Esophagus squamous epithelium (tissue), 4 donors: Measurements from ENCODE around the gene TEX44.

Source experiments
- POLR2A ChIP-seq, 4 donors: fragments of 450-650 bp; IDR thresholded peaks; one replicate each; pipeline ENCODE4 v1.6.1; 2017; ENCODE audit warnings: antibody characterized with exemption in 4 of 4, mild to moderate bottlenecking in 4 of 4, moderate library complexity in 3 of 4
- TF ChIP-seq, protein P1 (sequence below), 6 experiments: fragments of 450-650 bp in 4 of 6; fragments of 200-600 bp in 2 of 6; sonication (generic) in 2 of 6; IDR thresholded peaks; one replicate each; pipeline ENCODE4 v1.5.1; 2016 to 2019; ENCODE audit warnings: antibody characterized with exemption in 6 of 6, mild to moderate bottlenecking in 4 of 6, moderate library complexity in 4 of 6

DNA sequence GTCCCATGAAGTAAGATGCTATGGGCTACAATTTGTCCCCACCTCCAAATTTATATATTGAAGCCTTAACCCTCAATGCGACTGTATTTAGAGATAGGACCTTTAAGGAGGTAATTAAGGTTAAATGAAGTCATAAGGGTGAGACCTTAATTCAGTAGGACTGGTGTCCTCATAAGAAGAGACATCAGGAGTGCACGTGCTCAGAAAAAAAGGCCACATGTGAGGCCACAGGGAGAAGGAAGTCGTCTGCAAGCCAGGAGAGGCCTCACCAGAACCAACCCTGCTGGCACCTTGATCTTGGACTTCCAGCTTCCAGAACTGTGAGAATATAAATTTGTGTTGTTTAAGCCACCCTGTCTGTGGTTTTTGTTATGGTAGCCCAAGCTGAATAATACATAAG lies 25.5 kb upstream of the TEX44 start:
- TF ChIP-seq, protein P1, sequence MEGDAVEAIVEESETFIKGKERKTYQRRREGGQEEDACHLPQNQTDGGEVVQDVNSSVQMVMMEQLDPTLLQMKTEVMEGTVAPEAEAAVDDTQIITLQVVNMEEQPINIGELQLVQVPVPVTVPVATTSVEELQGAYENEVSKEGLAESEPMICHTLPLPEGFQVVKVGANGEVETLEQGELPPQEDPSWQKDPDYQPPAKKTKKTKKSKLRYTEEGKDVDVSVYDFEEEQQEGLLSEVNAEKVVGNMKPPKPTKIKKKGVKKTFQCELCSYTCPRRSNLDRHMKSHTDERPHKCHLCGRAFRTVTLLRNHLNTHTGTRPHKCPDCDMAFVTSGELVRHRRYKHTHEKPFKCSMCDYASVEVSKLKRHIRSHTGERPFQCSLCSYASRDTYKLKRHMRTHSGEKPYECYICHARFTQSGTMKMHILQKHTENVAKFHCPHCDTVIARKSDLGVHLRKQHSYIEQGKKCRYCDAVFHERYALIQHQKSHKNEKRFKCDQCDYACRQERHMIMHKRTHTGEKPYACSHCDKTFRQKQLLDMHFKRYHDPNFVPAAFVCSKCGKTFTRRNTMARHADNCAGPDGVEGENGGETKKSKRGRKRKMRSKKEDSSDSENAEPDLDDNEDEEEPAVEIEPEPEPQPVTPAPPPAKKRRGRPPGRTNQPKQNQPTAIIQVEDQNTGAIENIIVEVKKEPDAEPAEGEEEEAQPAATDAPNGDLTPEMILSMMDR (IDR thresholded peaks at IDR 0.05): no peak
- no peak for TF ChIP-seq POLR2A (IDR thresholded peaks at IDR 0.05)
